H1 (cell line): ENCODE data around the gene TAOK2. TPM values are rescaled to one million over a fixed set of nuclear protein-coding genes. Genes with fewer than 3 reads are reported as not detected.

Experiments used
- CHD1 ChIP-seq: IDR thresholded peaks from 2 replicates; pipeline ENCODE4 v1.6.1; 2012; ENCODE audit warnings: low read depth, low read length, improper control_type of control experiment
- polyA plus RNA-seq, 7 experiments: library from polyadenylated mRNA; depleted of rRNA in 3 of 7; stranded (reverse) in 5 of 7; unstranded in 2 of 7; fragments of >200 nt in 5 of 7; fragments of 200-250 nt in 2 of 7; gene quantifications; 1 replicate in 5 of 7; 2 replicates in 1 of 7; 4 replicates in 1 of 7; pipeline versions ENCODE4 v1.2.1 to v1.2.3, GENCODE V29; 2011 to 2013; ENCODE audit warnings: missing spikeins in 2 of 7, mixed read lengths in 2 of 7
- total RNA-seq: library from RNA; stranded (reverse); fragmentation: NEBNext Ultra II Directional; extraction: Animal tissue kit (Norgen Biotek cat#: 25700); gene quantifications from 2 replicates; pipeline ENCODE4 v1.2.1, GENCODE V29; 2021
- TF ChIP-seq, protein P1 (sequence below): IDR thresholded peaks from 2 replicates; pipeline ENCODE4 v1.6.1; 2012; ENCODE audit warnings: inconsistent platforms

The TAOK2 gene
- total and polyA plus RNA-seq, 2 of the 8 experiments (the other 6 are each of a cell fraction or from before 2014, with no cell fraction given) = 13.5 to 32.6 TPM

- TF ChIP-seq, protein P1, sequence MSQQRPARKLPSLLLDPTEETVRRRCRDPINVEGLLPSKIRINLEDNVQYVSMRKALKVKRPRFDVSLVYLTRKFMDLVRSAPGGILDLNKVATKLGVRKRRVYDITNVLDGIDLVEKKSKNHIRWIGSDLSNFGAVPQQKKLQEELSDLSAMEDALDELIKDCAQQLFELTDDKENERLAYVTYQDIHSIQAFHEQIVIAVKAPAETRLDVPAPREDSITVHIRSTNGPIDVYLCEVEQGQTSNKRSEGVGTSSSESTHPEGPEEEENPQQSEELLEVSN = no peak
- TF ChIP-seq CHD1 = no peak
Measured at GRCh38 chr16:30006659-30007377, 33.1 kb downstream of the TAOK2 start (continued).
